GM23338 (cell line): Measurements from ENCODE around the gene ASCL5. TPM values are rescaled to one million over a fixed set of nuclear protein-coding genes. Genes with fewer than 3 reads are reported as not detected.
A peak's percentile ranks its signal among the peaks of the same experiment; 100 is the strongest.

Source experiments
- ATAC-seq: fragments of 200-7000 bp; cut with Tn5 transposase; 3 replicates; pipeline ENCODE4 v1.9.1; 2020
- DNase-seq: peaks from one replicate; pipeline ENCODE4 v3.0.0-alpha.2; 2015; ENCODE audit warnings: low spot score
- H2AFZ ChIP-seq: fragments of 200-600 bp; sonication (generic); 2 replicates; pipeline ENCODE4 v1.8.0; 2016; ENCODE audit warnings: antibody characterized with exemption, mild to moderate bottlenecking, moderate library complexity
- H3F3A ChIP-seq: fragments of 200-600 bp; sonication (generic); replicated peaks from 2 replicates; pipeline ENCODE4 v1.8.0; 2017; ENCODE audit warnings: antibody characterized with exemption, mixed run types, low read depth
- H3K27ac ChIP-seq: fragments of 200-600 bp; sonication (generic); 2 replicates; pipeline ENCODE4 v1.6.1; 2016; ENCODE audit warnings: low read depth
- H3K27me3 ChIP-seq: fragments of 200-600 bp; sonication (generic); 2 replicates; pipeline ENCODE4 v1.8.0; 2016; ENCODE audit warnings: mild to moderate bottlenecking, mixed run types, moderate library complexity; ENCODE audit not compliant: insufficient read depth
- H3K36me3 ChIP-seq: fragments of 200-600 bp; sonication (generic); 2 replicates; pipeline ENCODE4 v1.8.0; 2016; ENCODE audit warnings: mild to moderate bottlenecking; ENCODE audit not compliant: insufficient read depth
- H3K4me1 ChIP-seq: fragments of 200-600 bp; sonication (generic); 2 replicates; pipeline ENCODE4 v1.8.0; 2016; ENCODE audit warnings: mild to moderate bottlenecking, moderate library complexity; ENCODE audit not compliant: insufficient read depth
- H3K4me2 ChIP-seq: fragments of 200-600 bp; sonication (generic); 2 replicates; pipeline ENCODE4 v1.7.1; 2017; ENCODE audit warnings: mixed run types
- H3K4me3 ChIP-seq: fragments of 200-600 bp; sonication (generic); 2 replicates; pipeline ENCODE4 v1.6.1; 2016; ENCODE audit warnings: mixed run types
- H3K79me2 ChIP-seq: fragments of 200-600 bp; sonication (generic); replicated peaks from 2 replicates; pipeline ENCODE4 v1.8.0; 2017; ENCODE audit warnings: mild to moderate bottlenecking; ENCODE audit not compliant: insufficient read depth
- H3K9me2 ChIP-seq: fragments of 200-600 bp; sonication (generic); 2 replicates; pipeline ENCODE4 v1.8.0; 2017; ENCODE audit not compliant: insufficient read depth
- H4K20me1 ChIP-seq: fragments of 200-600 bp; sonication (generic); replicated peaks from 2 replicates; pipeline ENCODE4 v1.8.0; 2017; ENCODE audit warnings: mild to moderate bottlenecking; ENCODE audit not compliant: insufficient read depth
- H3K27ac Mint-ChIP-seq: 2 replicates; pipeline ENCODE4 v1.8.0; 2020; ENCODE audit warnings: inconsistent platforms, mild to moderate bottlenecking, moderate library complexity, mixed read lengths
- H3K27me3 Mint-ChIP-seq: 3 replicates; pipeline ENCODE4 v1.8.0; 2022; ENCODE audit warnings: low read depth, mild to moderate bottlenecking, moderate library complexity, mixed read lengths, inconsistent platforms; ENCODE audit not compliant: insufficient read depth, poor library complexity
- H3K36me3 Mint-ChIP-seq: 3 replicates; pipeline ENCODE4 v1.8.0; 2021; ENCODE audit warnings: low read depth, mild to moderate bottlenecking, inconsistent platforms, moderate library complexity, mixed read lengths
- H3K4me1 Mint-ChIP-seq: 3 replicates; pipeline ENCODE4 v1.8.0; 2020; ENCODE audit warnings: mild to moderate bottlenecking, inconsistent platforms, mixed read lengths
- H3K4me3 Mint-ChIP-seq: 3 replicates; pipeline ENCODE4 v1.8.0; 2021; ENCODE audit warnings: moderate library complexity, mild to moderate bottlenecking, inconsistent platforms, mixed read lengths
- H3K9me3 Mint-ChIP-seq: 3 replicates; pipeline ENCODE4 v1.8.0; 2020; ENCODE audit warnings: moderate library complexity, mild to moderate bottlenecking, inconsistent platforms, mixed read lengths
- EZH2phosphoT487 ChIP-seq: fragments of 200-600 bp; sonication (generic); IDR thresholded peaks from one replicate; pipeline ENCODE4 v1.8.1; 2018; ENCODE audit warnings: antibody characterized with exemption; ENCODE audit not compliant: unreplicated experiment
- polyA plus RNA-seq: library from polyadenylated mRNA; unstranded; fragments of >200 nt; fragmentation: Nextera tagmentation; extraction: Ambion mirVana; gene quantifications from 2 replicates; pipeline ENCODE4 v1.2.1, GENCODE V29; 2016
- total RNA-seq: library from RNA; depleted of rRNA; stranded (reverse); fragments of >200 nt; shearing (Covaris generic); gene quantifications from 2 replicates; pipeline ENCODE4 v1.2.3, GENCODE V29; 2014
- TF ChIP-seq, protein P1 (sequence below): IDR thresholded peaks from one replicate; pipeline ENCODE4 v1.6.1; 2018; ENCODE audit warnings: antibody characterized with exemption; ENCODE audit not compliant: unreplicated experiment
- TF ChIP-seq, protein P2 (sequence below), 2 experiments: fragments of 200-600 bp in 1 of 2; sonication (generic) in 1 of 2; conservative IDR thresholded peaks; 2 replicates each; pipeline versions ENCODE4 v1.5.1 to v1.6.1; 2016 to 2017; ENCODE audit warnings: antibody characterized with exemption in 2 of 2, low read depth in 2 of 2, mild to moderate bottlenecking in 2 of 2, moderate library complexity in 1 of 2
- TF ChIP-seq, protein P3 (sequence below): fragments of 250-450 bp; sonication (Bioruptor Pico); IDR thresholded peaks from 2 replicates; pipeline ENCODE4 v1.5.0; 2020; ENCODE audit warnings: mild to moderate bottlenecking, moderate library complexity

ASCL5 gene
- total and polyA plus RNA-seq, 2 experiments from 2014 or later: not detected

DNA sequence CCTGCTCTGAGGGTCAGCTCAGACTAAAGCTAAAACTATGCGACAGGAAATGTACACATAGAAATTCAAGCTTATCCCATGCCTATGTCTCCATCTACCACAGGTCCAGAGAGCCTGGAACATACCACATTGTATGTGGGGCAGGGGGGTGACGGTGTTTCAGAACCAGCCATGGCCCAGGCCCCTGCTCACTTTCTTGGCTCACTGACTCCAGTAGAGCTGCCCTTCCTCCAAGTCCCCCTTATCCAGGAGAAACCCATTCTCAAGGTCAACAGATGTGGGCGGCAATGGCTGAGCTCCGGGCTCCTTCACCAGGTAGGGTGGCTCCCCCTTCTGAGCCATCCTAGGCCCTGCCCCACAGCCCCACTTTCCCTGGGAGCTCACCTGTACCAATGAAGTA lies 35.7 kb downstream of the ASCL5 start:
- Mint-ChIP-seq H3K36me3 (no peaks in the 10 kb centered on the region), H3K27me3 (peaks cover 2% of the 10 kb centered on the region), H3K4me1 (peaks cover 10% of the 10 kb centered on the region), H3K27ac (no peak overlapping the region), H3K9me3 (no peaks in the 10 kb centered on the region), H3K4me3 (no peak overlapping the region)
- Histone ChIP-seq H4K20me1 (no peaks in the 10 kb centered on the region), H3K27ac (no peak overlapping the region), H3F3A (no peaks in the 10 kb centered on the region), H2AFZ (no peak overlapping the region), H3K79me2 (no peaks in the 10 kb centered on the region), H3K27me3 (no peaks in the 10 kb centered on the region), H3K4me1 (no peaks in the 10 kb centered on the region), H3K4me2 (no peak overlapping the region), H3K36me3 (no peaks in the 10 kb centered on the region), H3K9me2 (peaks cover 2% of the 10 kb centered on the region; the same call in 1 of the 2 replicates), H3K4me3 (no peak overlapping the region)
- no peak for TF ChIP-seq EZH2phosphoT487
- TF ChIP-seq, protein P1, sequence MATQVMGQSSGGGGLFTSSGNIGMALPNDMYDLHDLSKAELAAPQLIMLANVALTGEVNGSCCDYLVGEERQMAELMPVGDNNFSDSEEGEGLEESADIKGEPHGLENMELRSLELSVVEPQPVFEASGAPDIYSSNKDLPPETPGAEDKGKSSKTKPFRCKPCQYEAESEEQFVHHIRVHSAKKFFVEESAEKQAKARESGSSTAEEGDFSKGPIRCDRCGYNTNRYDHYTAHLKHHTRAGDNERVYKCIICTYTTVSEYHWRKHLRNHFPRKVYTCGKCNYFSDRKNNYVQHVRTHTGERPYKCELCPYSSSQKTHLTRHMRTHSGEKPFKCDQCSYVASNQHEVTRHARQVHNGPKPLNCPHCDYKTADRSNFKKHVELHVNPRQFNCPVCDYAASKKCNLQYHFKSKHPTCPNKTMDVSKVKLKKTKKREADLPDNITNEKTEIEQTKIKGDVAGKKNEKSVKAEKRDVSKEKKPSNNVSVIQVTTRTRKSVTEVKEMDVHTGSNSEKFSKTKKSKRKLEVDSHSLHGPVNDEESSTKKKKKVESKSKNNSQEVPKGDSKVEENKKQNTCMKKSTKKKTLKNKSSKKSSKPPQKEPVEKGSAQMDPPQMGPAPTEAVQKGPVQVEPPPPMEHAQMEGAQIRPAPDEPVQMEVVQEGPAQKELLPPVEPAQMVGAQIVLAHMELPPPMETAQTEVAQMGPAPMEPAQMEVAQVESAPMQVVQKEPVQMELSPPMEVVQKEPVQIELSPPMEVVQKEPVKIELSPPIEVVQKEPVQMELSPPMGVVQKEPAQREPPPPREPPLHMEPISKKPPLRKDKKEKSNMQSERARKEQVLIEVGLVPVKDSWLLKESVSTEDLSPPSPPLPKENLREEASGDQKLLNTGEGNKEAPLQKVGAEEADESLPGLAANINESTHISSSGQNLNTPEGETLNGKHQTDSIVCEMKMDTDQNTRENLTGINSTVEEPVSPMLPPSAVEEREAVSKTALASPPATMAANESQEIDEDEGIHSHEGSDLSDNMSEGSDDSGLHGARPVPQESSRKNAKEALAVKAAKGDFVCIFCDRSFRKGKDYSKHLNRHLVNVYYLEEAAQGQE: no peak
- TF ChIP-seq, protein P2, sequence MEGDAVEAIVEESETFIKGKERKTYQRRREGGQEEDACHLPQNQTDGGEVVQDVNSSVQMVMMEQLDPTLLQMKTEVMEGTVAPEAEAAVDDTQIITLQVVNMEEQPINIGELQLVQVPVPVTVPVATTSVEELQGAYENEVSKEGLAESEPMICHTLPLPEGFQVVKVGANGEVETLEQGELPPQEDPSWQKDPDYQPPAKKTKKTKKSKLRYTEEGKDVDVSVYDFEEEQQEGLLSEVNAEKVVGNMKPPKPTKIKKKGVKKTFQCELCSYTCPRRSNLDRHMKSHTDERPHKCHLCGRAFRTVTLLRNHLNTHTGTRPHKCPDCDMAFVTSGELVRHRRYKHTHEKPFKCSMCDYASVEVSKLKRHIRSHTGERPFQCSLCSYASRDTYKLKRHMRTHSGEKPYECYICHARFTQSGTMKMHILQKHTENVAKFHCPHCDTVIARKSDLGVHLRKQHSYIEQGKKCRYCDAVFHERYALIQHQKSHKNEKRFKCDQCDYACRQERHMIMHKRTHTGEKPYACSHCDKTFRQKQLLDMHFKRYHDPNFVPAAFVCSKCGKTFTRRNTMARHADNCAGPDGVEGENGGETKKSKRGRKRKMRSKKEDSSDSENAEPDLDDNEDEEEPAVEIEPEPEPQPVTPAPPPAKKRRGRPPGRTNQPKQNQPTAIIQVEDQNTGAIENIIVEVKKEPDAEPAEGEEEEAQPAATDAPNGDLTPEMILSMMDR (conservative IDR thresholded peaks at IDR 0.05; ENCODE audit: low read depth in 2 of 2): peak in 1 of 2 experiments; percentile 7; a peak in 1 of 4 replicates
- TF ChIP-seq, protein P3, sequence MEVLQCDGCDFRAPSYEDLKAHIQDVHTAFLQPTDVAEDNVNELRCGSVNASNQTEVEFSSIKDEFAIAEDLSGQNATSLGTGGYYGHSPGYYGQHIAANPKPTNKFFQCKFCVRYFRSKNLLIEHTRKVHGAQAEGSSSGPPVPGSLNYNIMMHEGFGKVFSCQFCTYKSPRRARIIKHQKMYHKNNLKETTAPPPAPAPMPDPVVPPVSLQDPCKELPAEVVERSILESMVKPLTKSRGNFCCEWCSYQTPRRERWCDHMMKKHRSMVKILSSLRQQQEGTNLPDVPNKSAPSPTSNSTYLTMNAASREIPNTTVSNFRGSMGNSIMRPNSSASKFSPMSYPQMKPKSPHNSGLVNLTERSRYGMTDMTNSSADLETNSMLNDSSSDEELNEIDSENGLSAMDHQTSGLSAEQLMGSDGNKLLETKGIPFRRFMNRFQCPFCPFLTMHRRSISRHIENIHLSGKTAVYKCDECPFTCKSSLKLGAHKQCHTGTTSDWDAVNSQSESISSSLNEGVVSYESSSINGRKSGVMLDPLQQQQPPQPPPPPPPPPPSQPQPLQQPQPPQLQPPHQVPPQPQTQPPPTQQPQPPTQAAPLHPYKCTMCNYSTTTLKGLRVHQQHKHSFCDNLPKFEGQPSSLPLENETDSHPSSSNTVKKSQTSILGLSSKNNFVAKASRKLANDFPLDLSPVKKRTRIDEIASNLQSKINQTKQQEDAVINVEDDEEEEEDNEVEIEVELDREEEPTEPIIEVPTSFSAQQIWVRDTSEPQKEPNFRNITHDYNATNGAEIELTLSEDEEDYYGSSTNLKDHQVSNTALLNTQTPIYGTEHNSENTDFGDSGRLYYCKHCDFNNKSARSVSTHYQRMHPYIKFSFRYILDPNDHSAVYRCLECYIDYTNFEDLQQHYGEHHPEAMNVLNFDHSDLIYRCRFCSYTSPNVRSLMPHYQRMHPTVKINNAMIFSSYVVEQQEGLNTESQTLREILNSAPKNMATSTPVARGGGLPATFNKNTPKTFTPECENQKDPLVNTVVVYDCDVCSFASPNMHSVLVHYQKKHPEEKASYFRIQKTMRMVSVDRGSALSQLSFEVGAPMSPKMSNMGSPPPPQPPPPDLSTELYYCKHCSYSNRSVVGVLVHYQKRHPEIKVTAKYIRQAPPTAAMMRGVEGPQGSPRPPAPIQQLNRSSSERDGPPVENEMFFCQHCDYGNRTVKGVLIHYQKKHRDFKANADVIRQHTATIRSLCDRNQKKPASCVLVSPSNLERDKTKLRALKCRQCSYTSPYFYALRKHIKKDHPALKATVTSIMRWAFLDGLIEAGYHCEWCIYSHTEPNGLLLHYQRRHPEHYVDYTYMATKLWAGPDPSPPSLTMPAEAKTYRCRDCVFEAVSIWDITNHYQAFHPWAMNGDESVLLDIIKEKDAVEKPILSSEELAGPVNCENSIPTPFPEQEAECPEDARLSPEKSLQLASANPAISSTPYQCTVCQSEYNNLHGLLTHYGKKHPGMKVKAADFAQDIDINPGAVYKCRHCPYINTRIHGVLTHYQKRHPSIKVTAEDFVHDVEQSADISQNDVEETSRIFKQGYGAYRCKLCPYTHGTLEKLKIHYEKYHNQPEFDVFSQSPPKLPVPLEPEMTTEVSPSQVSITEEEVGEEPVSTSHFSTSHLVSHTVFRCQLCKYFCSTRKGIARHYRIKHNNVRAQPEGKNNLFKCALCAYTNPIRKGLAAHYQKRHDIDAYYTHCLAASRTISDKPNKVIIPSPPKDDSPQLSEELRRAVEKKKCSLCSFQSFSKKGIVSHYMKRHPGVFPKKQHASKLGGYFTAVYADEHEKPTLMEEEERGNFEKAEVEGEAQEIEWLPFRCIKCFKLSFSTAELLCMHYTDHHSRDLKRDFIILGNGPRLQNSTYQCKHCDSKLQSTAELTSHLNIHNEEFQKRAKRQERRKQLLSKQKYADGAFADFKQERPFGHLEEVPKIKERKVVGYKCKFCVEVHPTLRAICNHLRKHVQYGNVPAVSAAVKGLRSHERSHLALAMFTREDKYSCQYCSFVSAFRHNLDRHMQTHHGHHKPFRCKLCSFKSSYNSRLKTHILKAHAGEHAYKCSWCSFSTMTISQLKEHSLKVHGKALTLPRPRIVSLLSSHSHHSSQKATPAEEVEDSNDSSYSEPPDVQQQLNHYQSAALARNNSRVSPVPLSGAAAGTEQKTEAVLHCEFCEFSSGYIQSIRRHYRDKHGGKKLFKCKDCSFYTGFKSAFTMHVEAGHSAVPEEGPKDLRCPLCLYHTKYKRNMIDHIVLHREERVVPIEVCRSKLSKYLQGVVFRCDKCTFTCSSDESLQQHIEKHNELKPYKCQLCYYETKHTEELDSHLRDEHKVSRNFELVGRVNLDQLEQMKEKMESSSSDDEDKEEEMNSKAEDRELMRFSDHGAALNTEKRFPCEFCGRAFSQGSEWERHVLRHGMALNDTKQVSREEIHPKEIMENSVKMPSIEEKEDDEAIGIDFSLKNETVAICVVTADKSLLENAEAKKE (CRISPR knock-in tag): no peak
- DNase-seq (no peak), ATAC-seq (no peak)
